ENCODE measurements around the gene TFR2.

GRCh38 chr7:100680576-100681271 lies 39.4 kb upstream of the TFR2 start:
- TF ChIP-seq, protein P1, sequence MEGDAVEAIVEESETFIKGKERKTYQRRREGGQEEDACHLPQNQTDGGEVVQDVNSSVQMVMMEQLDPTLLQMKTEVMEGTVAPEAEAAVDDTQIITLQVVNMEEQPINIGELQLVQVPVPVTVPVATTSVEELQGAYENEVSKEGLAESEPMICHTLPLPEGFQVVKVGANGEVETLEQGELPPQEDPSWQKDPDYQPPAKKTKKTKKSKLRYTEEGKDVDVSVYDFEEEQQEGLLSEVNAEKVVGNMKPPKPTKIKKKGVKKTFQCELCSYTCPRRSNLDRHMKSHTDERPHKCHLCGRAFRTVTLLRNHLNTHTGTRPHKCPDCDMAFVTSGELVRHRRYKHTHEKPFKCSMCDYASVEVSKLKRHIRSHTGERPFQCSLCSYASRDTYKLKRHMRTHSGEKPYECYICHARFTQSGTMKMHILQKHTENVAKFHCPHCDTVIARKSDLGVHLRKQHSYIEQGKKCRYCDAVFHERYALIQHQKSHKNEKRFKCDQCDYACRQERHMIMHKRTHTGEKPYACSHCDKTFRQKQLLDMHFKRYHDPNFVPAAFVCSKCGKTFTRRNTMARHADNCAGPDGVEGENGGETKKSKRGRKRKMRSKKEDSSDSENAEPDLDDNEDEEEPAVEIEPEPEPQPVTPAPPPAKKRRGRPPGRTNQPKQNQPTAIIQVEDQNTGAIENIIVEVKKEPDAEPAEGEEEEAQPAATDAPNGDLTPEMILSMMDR (conservative IDR thresholded peaks at IDR 0.05): no peak
- no peak for TF ChIP-seq EZH2 (IDR thresholded peaks at IDR 0.05; ENCODE audit: low read depth)
